HG03354 (cell line): ENCODE data around the gene FCER2.
"Not testable (repeated sequence)": the region's sequence is repeated elsewhere in the genome, so short reads cannot be mapped to it uniquely, and the experiment has no call there.

Experiments used
- ATAC-seq: cut with Tn5 transposase; IDR thresholded peaks from one replicate; pipeline ENCODE4 v1.9.1; 2021; ENCODE audit warnings: mild to moderate bottlenecking; ENCODE audit not compliant: unreplicated experiment, poor library complexity, severe bottlenecking

The FCER2 gene

GRCh38 chr19:7661744-7662538 lies 40.0 kb downstream of the FCER2 start:
- no peak for ATAC-seq

DNA sequence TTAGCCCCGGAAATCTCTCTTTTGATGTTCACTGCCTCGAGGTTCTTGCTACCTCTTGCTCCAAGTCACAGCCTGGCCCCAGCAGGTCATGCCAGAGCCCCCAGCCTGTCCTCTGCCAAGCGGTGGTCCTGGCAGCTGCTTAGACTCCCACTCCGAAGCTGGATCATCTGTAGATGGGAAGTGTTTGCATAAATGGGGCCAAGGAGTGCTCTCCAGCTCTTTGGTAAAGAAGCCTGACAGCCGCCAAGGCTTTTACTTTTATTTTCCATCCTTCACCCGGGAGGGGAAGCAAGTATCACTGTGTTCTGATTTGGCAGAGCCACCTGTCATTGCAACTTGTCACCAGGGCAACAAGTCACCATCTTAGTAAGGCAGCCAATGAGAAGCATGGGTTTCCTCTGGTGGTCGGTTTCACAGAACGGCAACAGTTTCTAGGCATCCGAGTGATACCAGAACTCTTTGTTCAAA lies 43.7 kb downstream of the FCER2 start:
- peak; percentile 72 for ATAC-seq

DNA sequence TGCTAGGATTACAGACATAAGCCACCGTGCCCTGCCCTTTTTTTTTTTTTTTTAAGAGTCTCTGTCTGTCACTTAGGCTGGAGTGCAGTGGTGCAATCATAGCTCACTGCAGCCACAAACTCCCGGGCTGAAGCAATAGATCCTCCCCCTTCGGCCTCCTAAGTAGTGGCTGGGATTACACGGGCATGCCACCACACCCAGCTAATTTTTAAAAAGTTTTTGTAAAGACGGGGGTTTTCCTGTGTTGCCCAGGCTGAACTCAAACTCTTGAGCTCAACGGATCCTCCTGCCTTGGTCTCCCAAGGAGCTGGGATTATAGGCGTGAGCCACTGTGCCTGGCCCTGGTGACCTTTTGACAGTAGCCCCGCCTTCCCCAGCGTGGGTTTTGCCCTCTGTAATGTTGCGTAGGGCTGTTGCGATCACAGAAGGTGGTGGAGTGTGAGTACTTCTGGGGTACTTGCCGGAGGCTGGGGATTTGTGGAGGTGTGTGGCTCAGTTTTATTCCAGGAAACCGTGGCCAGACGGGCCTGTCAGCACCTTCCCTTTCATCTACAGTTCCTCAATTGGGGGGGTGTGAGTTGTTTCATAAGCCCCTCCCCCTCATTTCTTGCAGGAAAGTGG lies 44.7 kb downstream of the FCER2 start:
- ATAC-seq: no peak

DNA sequence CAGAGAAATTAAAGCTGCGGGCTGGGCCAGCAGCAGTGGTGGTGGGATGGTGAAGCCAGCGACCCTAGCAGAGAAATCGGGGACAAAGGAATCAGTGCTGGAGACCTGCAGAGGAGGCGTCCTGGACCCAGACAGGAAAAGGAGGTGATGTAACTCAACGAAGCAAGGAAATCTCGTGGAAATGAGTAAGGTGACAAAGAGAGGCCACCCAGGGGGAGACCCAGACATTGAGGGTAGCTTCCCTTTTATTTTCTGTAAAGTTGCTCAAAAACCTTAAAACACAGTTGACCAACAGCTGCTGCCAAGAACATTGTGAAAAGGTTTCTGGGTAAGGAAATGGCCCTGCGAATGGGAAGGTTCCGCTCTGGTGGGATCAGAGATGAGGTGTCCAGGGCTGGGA lies 46.4 kb downstream of the FCER2 start:
- ATAC-seq: no peak

DNA sequence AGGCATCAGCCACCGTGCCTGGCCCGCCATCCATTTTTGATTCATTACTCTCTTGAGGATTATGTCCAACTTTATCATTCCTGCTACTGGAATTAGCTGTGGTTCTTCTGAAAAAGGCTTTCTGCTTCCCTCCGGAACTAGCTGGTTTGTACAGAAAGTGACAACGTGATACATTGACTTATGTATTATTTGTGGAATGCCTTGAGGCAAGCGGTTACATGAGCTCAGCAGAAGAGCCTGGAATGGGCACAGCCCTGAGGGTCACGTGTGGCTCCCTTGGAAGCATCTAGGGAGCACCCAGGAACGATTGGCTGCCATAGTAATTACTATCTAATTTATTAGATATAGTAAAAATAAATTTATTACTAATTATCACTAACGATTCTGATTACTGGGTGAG lies 47.5 kb downstream of the FCER2 start:
- ATAC-seq: no peak

- ATAC-seq: no peak
These were observed 49.8 kb downstream of the FCER2 start for GRCh38 chr19:7652061-7652641.

GRCh38 chr19:7650148-7650547 lies 51.8 kb downstream of the FCER2 start:
- no peak for ATAC-seq

- ATAC-seq: no peak
These were observed 53.5 kb downstream of the FCER2 start for GRCh38 chr19:7648265-7649014.

- ATAC-seq: no peak
These were observed 54.8 kb downstream of the FCER2 start for GRCh38 chr19:7647156-7647555.

DNA sequence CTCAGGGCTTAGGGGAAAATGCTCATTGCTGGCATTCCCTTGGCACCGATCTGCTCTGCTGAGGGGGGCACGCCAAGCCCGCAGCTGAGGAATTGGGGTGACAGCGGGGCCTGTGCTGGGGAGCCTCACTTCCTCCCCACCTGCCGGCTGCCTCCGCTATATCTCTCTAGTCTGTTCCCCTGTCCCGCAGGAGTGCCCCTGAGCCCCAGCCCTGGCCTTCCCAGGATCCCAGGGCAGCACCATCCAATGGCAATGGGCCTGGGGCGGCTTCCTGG lies 55.6 kb downstream of the FCER2 start:
- ATAC-seq: no peak

- no peak for ATAC-seq
These were observed 56.1 kb downstream of the FCER2 start for GRCh38 chr19:7645656-7646425.

GRCh38 chr19:7645163-7645562 lies 56.8 kb downstream of the FCER2 start:
- ATAC-seq: no peak

DNA sequence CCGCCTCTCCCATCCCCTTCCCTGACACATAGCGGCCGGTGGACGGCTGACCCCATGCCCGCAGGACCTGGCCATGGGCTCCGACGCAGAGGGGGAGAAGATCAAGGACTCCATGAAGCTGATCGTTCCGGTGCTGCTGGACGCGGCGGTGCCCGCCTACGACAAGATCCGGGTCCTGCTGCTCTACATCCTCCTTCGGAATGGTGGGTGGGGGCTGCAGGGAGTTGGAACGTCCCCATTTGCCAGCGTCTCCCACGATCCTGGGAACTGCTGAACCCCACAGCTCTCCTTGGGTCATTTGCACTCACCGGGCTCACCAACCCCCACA lies 57.4 kb downstream of the FCER2 start:
- ATAC-seq: no peak

- ATAC-seq: not testable (repeated sequence)
These were observed 58.0 kb downstream of the FCER2 start for GRCh38 chr19:7643629-7644549.

DNA sequence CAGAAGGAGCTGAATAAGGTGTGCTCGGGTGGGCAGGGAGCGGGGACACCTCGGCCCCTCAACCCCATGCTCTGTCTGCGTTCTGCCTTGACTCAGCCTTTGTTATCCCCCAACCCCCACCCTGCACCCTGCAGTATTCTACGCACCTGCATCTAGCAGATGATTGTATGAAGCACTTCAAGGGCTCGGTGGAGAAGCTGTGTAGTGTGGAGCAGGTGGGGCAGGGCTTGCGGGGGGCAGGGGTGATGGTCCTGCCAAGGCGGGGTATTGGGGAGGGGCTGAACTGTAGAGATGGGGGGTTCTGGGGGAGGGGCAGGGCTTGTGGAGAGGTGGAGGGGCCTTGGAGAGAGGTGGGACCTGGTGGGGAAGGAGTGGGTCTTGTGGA lies 58.9 kb downstream of the FCER2 start:
- ATAC-seq: no peak

- ATAC-seq: no peak
These were observed 59.5 kb downstream of the FCER2 start for GRCh38 chr19:7642295-7643030.

DNA sequence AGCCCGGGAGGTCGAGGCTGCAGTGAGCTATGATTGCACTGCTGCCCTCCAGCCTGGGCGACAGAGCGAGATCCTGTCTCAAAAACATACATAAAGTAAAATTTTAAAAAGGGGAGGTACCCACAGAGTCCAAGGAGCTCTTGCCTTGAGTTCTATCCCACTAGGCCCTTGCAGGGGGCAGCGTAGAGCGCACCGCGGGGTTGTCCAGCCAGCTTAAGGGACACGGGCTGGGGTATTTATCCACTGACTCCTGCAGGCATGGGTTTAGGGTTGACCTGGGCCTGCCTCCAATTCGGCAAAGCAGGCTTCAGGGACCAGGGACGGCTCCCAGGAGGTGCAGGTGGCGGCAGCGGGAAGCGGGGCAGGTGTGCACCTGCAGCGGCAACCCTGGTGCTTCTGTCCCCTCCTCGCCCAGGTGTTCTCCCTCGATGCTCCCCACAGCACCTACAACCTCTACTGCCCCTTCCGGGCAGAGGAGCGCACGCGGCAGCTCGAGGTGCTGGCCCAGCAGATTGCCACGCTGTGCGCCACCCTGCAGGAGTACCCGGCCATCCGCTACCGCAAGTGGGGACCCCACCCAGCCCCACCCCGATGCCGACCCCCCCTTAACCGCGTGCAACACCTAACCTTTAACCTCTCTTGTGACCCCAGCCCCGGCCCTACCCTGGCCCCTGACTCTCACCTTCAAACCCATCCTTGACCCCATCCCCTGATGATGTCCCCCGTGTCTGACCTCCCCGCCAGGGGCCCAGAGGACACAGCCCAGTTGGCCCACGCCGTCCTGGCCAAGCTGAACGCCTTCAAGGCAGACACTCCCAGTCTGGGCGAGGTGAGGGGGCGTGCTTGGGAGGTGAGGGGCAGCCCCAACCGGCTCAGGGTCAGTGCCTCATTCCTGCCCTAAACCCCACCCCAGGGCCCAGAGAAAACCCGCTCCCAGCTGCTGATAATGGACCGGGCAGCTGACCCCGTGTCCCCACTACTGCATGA lies 60.3 kb downstream of the FCER2 start:
- no peak for ATAC-seq
